Left lung (tissue), 10 donors: ENCODE results near the gene CARD14. TPM values are rescaled to one million over a fixed set of nuclear protein-coding genes. Genes with fewer than 3 reads are reported as not detected.
"Not testable (repeated sequence)": the region's sequence is repeated elsewhere in the genome, so short reads cannot be mapped to it uniquely, and the experiment has no call there.

Experiments used
- ATAC-seq: fragments of 200-7000 bp; cut with Tn5 transposase; one replicate; pipeline ENCODE4 v1.9.1; 2020; ENCODE audit warnings: moderate library complexity
- DNase-seq, 4 donors: peaks; one replicate each; pipeline ENCODE4 v3.0.0-alpha.2; 2013 to 2020
- H3K27ac ChIP-seq, 2 donors: fragments of 200-600 bp; sonication (generic) in 1 of 2; one replicate each; pipeline versions ENCODE4 v1.5.0 to v1.8.0; 2020 to 2021
- H3K27me3 ChIP-seq, 2 donors: fragments of 200-600 bp; sonication (generic) in 1 of 2; one replicate each; pipeline versions ENCODE4 v1.5.0 to v1.8.0; 2020 to 2021
- H3K36me3 ChIP-seq, 2 donors: fragments of 200-600 bp; sonication (generic) in 1 of 2; one replicate each; pipeline versions ENCODE4 v1.5.0 to v1.8.0; 2020 to 2021
- H3K4me1 ChIP-seq, 2 donors: fragments of 200-600 bp; one replicate each; pipeline ENCODE4 v1.8.0; 2021
- H3K4me3 ChIP-seq, 2 donors: fragments of 200-600 bp; sonication (generic) in 1 of 2; one replicate each; pipeline versions ENCODE4 v1.5.0 to v1.8.0; 2020 to 2021; ENCODE audit warnings: mild to moderate bottlenecking in 1 of 2
- H3K9me3 ChIP-seq, 2 donors: fragments of 200-600 bp; sonication (generic) in 1 of 2; one replicate each; pipeline versions ENCODE4 v1.5.0 to v1.8.0; 2020 to 2021
- CTCF ChIP-seq, 2 donors: fragments of 200-600 bp; sonication (generic) in 1 of 2; IDR thresholded peaks; one replicate each; pipeline versions ENCODE4 v1.5.0 to v1.8.0; 2021; ENCODE audit warnings: antibody characterized with exemption in 2 of 2
- intact Hi-C, 2 donors: fragments of 100-400 bp; cut with DNase I; formaldehyde crosslinking; loops; one replicate each; pipeline versions ENCODE4 v1.11.2 to v1.14.2; 2022
- polyA plus RNA-seq, 6 donors: library from polyadenylated mRNA; unstranded; fragments of 120-200 nt; gene quantifications; one replicate each; pipeline ENCODE4 v1.2.1, GENCODE V29; 2013; ENCODE audit not compliant: insufficient read length in 6 of 6
- total RNA-seq, 2 donors: library from RNA; stranded (reverse); fragmentation: NEBNext Ultra II Directional; extraction: Animal tissue kit (Norgen Biotek cat#: 25700); gene quantifications; one replicate each; pipeline ENCODE4 v1.2.1, GENCODE V29; 2021
- donor health status: DM: no; HTN: yes; CAD: no.
- donor health status: DM: no; HTN: no; CAD: no.

CARD14 gene
- total and polyA plus RNA-seq, 8 donors, result 0.41 to 3.2 (median 1.8) TPM

DNA sequence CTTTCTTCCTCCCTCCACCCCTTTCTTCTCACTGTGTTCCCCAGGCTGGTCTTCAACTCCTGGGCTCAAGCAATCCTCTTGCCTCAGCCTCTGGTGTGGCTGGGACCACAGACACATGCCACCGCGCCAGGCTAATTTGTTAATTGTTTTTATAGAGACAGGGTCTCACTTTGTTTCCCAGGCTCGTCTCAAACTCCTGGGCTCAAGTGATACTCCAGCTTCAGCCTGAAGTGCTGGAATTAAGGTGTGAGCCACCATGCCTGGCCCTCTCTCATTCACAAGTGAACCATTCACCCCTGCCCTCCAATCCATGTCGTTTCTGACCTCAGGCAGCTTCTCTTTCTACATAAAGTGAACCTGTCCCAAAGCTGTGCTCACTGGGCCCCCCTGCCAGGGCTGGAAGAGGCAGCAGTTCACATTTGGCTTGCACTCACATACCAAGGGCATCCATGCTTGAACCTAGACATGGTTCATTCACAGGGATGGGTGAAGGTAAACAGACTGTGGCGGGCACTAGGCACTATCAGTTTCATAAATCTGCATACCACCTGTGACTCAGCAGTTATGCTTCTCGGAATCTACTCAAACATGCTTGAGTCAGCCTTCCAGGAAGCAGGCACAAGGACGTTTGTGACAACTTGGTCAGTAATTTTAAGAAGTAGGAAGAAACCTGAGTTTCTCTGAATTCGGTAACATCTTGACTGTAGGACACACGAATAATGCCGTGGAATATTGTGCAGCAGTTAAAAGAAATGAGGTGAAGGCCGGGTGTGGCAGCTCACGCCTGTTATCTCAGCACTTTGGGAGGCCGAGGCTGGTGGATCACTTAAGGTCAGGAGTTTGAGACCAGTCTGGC is 84.8 kb downstream of the CARD14 start:
- no peaks in the 10 kb centered on the region for H3K9me3 ChIP-seq
- intact Hi-C loops, result no loop called here
- DNase-seq (peak in 2 of 4 donors; percentile 39 to 74), ATAC-seq (peak; percentile 81)
- H3K4me3 ChIP-seq, result no peak overlapping the region
- H3K27ac ChIP-seq, result peak overlapping the region; percentile 75 to 92
- H3K27me3 ChIP-seq, result no peaks in the 10 kb centered on the region
- H3K4me1 ChIP-seq, result peaks cover 5 to 52% of the 10 kb centered on the region in 2 donors
- TF ChIP-seq CTCF (IDR thresholded peaks at IDR 0.05), result no peak
- peaks cover 0 to 9% of the 10 kb centered on the region in 2 donors for H3K36me3 ChIP-seq

GRCh38 chr17:80256034-80256350 is 86.2 kb downstream of the CARD14 start:
- H3K36me3 ChIP-seq, result peaks cover 0 to 9% of the 10 kb centered on the region in 2 donors
- ATAC-seq, result no peak
- H3K4me3 ChIP-seq, result no peak overlapping the region
- no peak for TF ChIP-seq CTCF (IDR thresholded peaks at IDR 0.05)
- peak in 1 of 4 donors; percentile 8 for DNase-seq
- H3K9me3 ChIP-seq, result no peaks in the 10 kb centered on the region
- peak overlapping the region in 1 of 2 donors; percentile 92 for H3K27ac ChIP-seq
- H3K27me3 ChIP-seq, result no peaks in the 10 kb centered on the region
- intact Hi-C loops, result no loop called here
- peaks cover 5 to 55% of the 10 kb centered on the region in 2 donors for H3K4me1 ChIP-seq

GRCh38 chr17:80257716-80258213 is 87.9 kb downstream of the CARD14 start:
- DNase-seq, result no peak
- Histone ChIP-seq H3K4me1 (peaks cover 19 to 71% of the 10 kb centered on the region in 2 donors), H3K27ac (peak overlapping the region in 1 of 2 donors; percentile 7)

DNA sequence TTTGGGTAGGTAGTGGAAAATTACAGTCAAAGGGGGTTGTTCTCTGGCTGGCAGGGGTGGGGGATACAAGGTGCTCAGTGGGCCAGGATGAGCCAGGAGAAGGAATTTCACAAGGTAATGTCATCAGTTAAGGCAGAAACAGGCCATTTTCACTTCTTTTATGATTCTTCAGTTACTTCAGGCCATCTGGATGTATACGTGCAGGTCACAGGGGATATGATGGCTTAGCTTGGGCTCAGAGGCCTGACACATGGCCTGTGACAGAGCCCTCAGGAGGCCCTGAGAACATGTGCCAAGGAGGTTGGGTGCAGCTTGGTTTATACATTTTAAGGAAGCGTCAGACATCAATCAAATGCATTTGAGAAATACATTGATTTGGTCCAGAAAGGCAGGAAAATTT is 88.5 kb downstream of the CARD14 start:
- H3K9me3 ChIP-seq, intact Hi-C loops, H3K36me3 ChIP-seq, H3K27ac ChIP-seq, ATAC-seq, H3K4me3 ChIP-seq, H3K27me3 ChIP-seq: not testable (repeated sequence)
- H3K4me1 ChIP-seq, result peaks cover 24 to 71% of the 10 kb centered on the region in 2 donors
- peak in 1 of 4 donors; percentile 1 for DNase-seq

More at GRCh38 chr17:80257716-80258213, 87.9 kb downstream of the CARD14 start:
- Histone ChIP-seq H3K36me3 (no peaks in the 10 kb centered on the region), H3K9me3 (no peaks in the 10 kb centered on the region), H3K27me3 (no peaks in the 10 kb centered on the region), H3K4me3 (no peak overlapping the region)
- intact Hi-C loops, result no loop called here
- no peak for TF ChIP-seq CTCF (IDR thresholded peaks at IDR 0.05)
- ATAC-seq, result no peak

Other genes with a start within 250 kb of the CARD14 start
- gene TBC1D16, start 134.2 kb upstream of the CARD14 start, total RNA-seq, result 10 to 100 TPM; 28.6 to 49.1 TPM
- 10 to 100 TPM; 17.3 to 38.7 (median 31.2) TPM for gene TBC1D16, start 134.2 kb upstream of the CARD14 start, polyA plus RNA-seq
- 1 to 10 TPM; 8.0 to 8.4 TPM for gene CCDC40, start 133.4 kb upstream of the CARD14 start, total RNA-seq
- gene CCDC40, start 133.4 kb upstream of the CARD14 start, polyA plus RNA-seq, result 10 to 100 TPM in 5 of 6 donors, 1 to 10 TPM in 1; 8.8 to 15.2 (median 13.1) TPM
- gene GAA, start 68.4 kb upstream of the CARD14 start, total RNA-seq, result 100 to 1,000 TPM in 1 of 2 donors, 10 to 100 TPM in 1; 85.7 to 105 TPM
- gene GAA, start 68.4 kb upstream of the CARD14 start, polyA plus RNA-seq, result 10 to 100 TPM; 24.1 to 49.0 (median 33.3) TPM
- gene EIF4A3, start 22.9 kb upstream of the CARD14 start, total RNA-seq, result 10 to 100 TPM; 58.5 to 72.9 TPM
- gene EIF4A3, start 22.9 kb upstream of the CARD14 start, polyA plus RNA-seq, result 10 to 100 TPM; 78.7 to 90.7 (median 86.2) TPM
- gene SGSH, start 50.3 kb downstream of the CARD14 start, total RNA-seq, result 10 to 100 TPM; 55.4 to 83.8 TPM
- 10 to 100 TPM; 40.8 to 52.4 (median 43.7) TPM for gene SGSH, start 50.3 kb downstream of the CARD14 start, polyA plus RNA-seq
- 10 to 100 TPM; 31.9 to 36.0 TPM for gene SLC26A11, start 50.4 kb downstream of the CARD14 start, total RNA-seq
- 10 to 100 TPM; 22.3 to 29.5 (median 23.5) TPM for gene SLC26A11, start 50.4 kb downstream of the CARD14 start, polyA plus RNA-seq
- 100 to 1,000 TPM; 212 to 264 TPM for gene RNF213, start 90.8 kb downstream of the CARD14 start, total RNA-seq
- gene RNF213, start 90.8 kb downstream of the CARD14 start, polyA plus RNA-seq, result 100 to 1,000 TPM in 3 of 6 donors, 10 to 100 TPM in 3; 89.0 to 115 (median 100.0) TPM
- 10 to 100 TPM; 18.8 to 24.9 TPM for gene ENDOV, start 245.1 kb downstream of the CARD14 start, total RNA-seq
- gene ENDOV, start 245.1 kb downstream of the CARD14 start, polyA plus RNA-seq, result 10 to 100 TPM; 37.1 to 49.9 (median 44.0) TPM